Transverse colon (tissue), 4 donors: Measurements from ENCODE around the gene GPR153. TPM values are rescaled to one million over a fixed set of nuclear protein-coding genes. Genes with fewer than 3 reads are reported as not detected.

Source experiments
- DNase-seq: peaks from one replicate; pipeline ENCODE4 v3.0.0-alpha.2; 2019
- H3K27ac ChIP-seq, 4 donors: fragments of 200-600 bp; sonication (generic); 2 replicates each; pipeline ENCODE4 v1.5.1; 2016 to 2018; ENCODE audit warnings: inconsistent platforms in 4 of 4
- H3K27me3 ChIP-seq: fragments of 200-600 bp; sonication (generic); 2 replicates; pipeline ENCODE4 v1.5.1; 2017; ENCODE audit warnings: inconsistent platforms
- H3K36me3 ChIP-seq, 4 donors: fragments of 200-600 bp; sonication (generic); 2 replicates each; pipeline ENCODE4 v1.5.1; 2017 to 2019; ENCODE audit warnings: inconsistent platforms in 4 of 4
- H3K4me1 ChIP-seq, 4 donors: fragments of 200-600 bp; sonication (generic); 2 replicates each; pipeline ENCODE4 v1.5.1; 2017 to 2020; ENCODE audit warnings: inconsistent platforms in 4 of 4
- H3K4me3 ChIP-seq, 4 donors: fragments of 200-600 bp; sonication (generic); 1 replicate in 1 of 4; 2 replicates in 3 of 4; pipeline versions ENCODE4 v1.5.1 to v1.6.1; 2017 to 2019; ENCODE audit warnings: inconsistent platforms in 4 of 4
- H3K9me3 ChIP-seq, 2 donors: fragments of 200-600 bp; sonication (generic); 2 replicates each; pipeline ENCODE4 v1.5.1; 2017 to 2019; ENCODE audit warnings: inconsistent platforms in 2 of 2
- EP300 ChIP-seq: sonication (generic); formaldehyde crosslinking; IDR thresholded peaks from one replicate; pipeline ENCODE4 v1.6.1; 2017; ENCODE audit warnings: antibody characterized with exemption, low read depth
- POLR2A ChIP-seq: fragments of 450-650 bp; IDR thresholded peaks from one replicate; pipeline ENCODE4 v1.6.1; 2016; ENCODE audit warnings: antibody characterized with exemption, mild to moderate bottlenecking, moderate library complexity
- POLR2AphosphoS5 ChIP-seq, 3 donors: sonication (generic); formaldehyde crosslinking; IDR thresholded peaks; one replicate each; pipeline ENCODE4 v1.6.1; 2016; ENCODE audit warnings: antibody characterized with exemption in 3 of 3
- WGBS, 2 donors: methylation state at CpG; one replicate each; pipeline ENCODE4 v1.1.5; 2018; ENCODE audit warnings: low coverage in 1 of 2; 5-methylcytosine and 5-hydroxymethylcytosine counted together
- in situ Hi-C, 4 donors: fragments of 200-750 bp; cut with MboI; loops; one replicate each; pipeline versions ENCODE4 v1.15.0 to v1.15.1; 2017; ENCODE audit warnings: low sequenced_read_pairs in 3 of 4, low pct_ligation_motif_present in 1 of 4, low pct_unique_long_range_greater_than_20kb in 1 of 4
- intact Hi-C: fragments of 100-400 bp; cut with DNase I; formaldehyde crosslinking; loops from one replicate; pipeline ENCODE4 v1.15.1; 2023; ENCODE audit warnings: low total_unique reads
- total RNA-seq, 4 donors: library from RNA; depleted of rRNA; stranded (reverse); fragments of >200 nt; gene quantifications; one replicate each; pipeline ENCODE4 v1.1.0, GENCODE V29; 2016
- TF ChIP-seq, protein P1 (sequence below), 5 experiments: fragments of 200-600 bp in 3 of 5; fragments of 450-650 bp in 2 of 5; sonication (generic) in 3 of 5; IDR thresholded peaks; 1 replicate in 2 of 5; 2 replicates in 3 of 5; pipeline ENCODE4 v1.5.1; 2016 to 2017; ENCODE audit warnings: antibody characterized with exemption in 5 of 5, inconsistent platforms in 3 of 5, mild to moderate bottlenecking in 2 of 5, moderate library complexity in 1 of 5

GPR153 gene
- total RNA-seq, 4 donors from 2014 or later = 15.6 to 38.2 (median 27.8) TPM

DNA sequence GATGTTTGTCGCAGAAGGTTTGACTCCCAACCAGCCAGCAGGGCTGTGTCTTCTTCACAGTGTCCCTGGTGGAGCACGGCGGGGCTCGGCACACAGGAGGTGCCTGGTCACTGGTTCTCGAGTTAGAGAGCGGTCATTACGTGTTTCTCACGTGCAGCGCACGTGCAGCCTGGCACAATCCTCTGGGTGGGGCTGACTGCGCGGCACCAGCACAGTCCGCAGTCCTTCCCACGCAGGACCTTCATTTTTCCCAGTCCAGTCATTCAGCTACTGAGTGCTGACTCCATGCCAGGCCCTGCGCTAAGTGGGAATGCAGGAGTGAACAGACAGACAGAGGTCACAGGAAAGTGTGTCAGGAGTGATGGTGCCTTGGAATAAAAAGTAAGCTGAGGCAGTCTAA lies 46.2 kb upstream of the GPR153 start:
- Histone ChIP-seq H3K4me1 (no peaks in the 10 kb centered on the region), H3K9me3 (no peaks in the 10 kb centered on the region), H3K36me3 (no peaks in the 10 kb centered on the region), H3K27ac (no peak overlapping the region), H3K27me3 (no peaks in the 10 kb centered on the region), H3K4me3 (no peak overlapping the region)
- intact Hi-C loops (no loop called here), in situ Hi-C loops (no loop called here)
- WGBS, 2 donors = 97% methylated on average over 15 of the region's 15 CpGs; no CpG with 5 or more reads in 1 of the 2 donors
- TF ChIP-seq, protein P1, sequence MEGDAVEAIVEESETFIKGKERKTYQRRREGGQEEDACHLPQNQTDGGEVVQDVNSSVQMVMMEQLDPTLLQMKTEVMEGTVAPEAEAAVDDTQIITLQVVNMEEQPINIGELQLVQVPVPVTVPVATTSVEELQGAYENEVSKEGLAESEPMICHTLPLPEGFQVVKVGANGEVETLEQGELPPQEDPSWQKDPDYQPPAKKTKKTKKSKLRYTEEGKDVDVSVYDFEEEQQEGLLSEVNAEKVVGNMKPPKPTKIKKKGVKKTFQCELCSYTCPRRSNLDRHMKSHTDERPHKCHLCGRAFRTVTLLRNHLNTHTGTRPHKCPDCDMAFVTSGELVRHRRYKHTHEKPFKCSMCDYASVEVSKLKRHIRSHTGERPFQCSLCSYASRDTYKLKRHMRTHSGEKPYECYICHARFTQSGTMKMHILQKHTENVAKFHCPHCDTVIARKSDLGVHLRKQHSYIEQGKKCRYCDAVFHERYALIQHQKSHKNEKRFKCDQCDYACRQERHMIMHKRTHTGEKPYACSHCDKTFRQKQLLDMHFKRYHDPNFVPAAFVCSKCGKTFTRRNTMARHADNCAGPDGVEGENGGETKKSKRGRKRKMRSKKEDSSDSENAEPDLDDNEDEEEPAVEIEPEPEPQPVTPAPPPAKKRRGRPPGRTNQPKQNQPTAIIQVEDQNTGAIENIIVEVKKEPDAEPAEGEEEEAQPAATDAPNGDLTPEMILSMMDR (IDR thresholded peaks at IDR 0.05) = no peak
- TF ChIP-seq EP300 = no peak
- TF ChIP-seq POLR2A = no peak
- TF ChIP-seq POLR2AphosphoS5 (IDR thresholded peaks at IDR 0.05) = no peak
- DNase-seq = no peak

- intact Hi-C loops = no loop called here
- peaks cover 0 to 7% (median 3%) of the 10 kb centered on the region in 4 donors for H3K4me1 ChIP-seq
- no peak overlapping the region for H3K27ac ChIP-seq
- 92 to 100% methylated on average over 1 to 15 of the region's 15 CpGs for WGBS, 2 donors
- TF ChIP-seq, protein P1 (IDR thresholded peaks at IDR 0.05) = no peak
- TF ChIP-seq POLR2A (no peak), POLR2AphosphoS5 (IDR thresholded peaks at IDR 0.05) (no peak), EP300 (no peak)
- H3K4me3 ChIP-seq = no peak overlapping the region
- H3K36me3 ChIP-seq = no peaks in the 10 kb centered on the region
- H3K27me3 ChIP-seq = no peaks in the 10 kb centered on the region
- DNase-seq = no peak
- no peaks in the 10 kb centered on the region for H3K9me3 ChIP-seq
- in situ Hi-C loops = no loop called here
These were observed 42.6 kb upstream of the GPR153 start for GRCh38 chr1:6303397-6304012.

DNA sequence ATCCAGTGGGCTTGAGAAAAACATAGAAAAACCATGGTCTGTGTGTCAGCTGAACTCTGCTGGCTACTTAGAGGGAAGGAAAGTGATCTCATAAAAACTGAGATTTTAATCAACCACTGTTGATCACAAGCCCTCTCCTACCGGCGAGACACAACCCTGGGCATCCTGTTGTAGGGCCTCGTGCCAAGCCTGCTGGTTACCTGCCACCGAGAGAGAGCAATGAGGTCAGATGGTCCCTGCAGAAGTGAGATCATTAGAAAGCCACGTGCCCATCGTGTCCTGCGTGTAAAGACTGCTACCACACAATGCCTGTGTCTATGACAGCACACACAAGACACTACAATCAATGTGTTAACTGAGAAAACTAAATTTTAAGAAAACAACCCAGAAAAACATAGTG lies 41.7 kb upstream of the GPR153 start:
- Histone ChIP-seq H3K36me3 (no peaks in the 10 kb centered on the region), H3K9me3 (no peaks in the 10 kb centered on the region), H3K27me3 (no peaks in the 10 kb centered on the region), H3K4me1 (peaks cover 0 to 7% (median 3%) of the 10 kb centered on the region in 4 donors), H3K27ac (no peak overlapping the region), H3K4me3 (no peak overlapping the region)
- DNase-seq = no peak
- 88% methylated on average over 7 of the region's 7 CpGs; no CpG with 5 or more reads in 1 of the 2 donors for WGBS, 2 donors
- TF ChIP-seq POLR2A (no peak), EP300 (no peak), POLR2AphosphoS5 (IDR thresholded peaks at IDR 0.05) (no peak)
- TF ChIP-seq, protein P1 (IDR thresholded peaks at IDR 0.05) = no peak
- intact Hi-C loops = no loop called here
- in situ Hi-C loops = no loop called here

GRCh38 chr1:6301526-6301925 lies 40.6 kb upstream of the GPR153 start:
- Histone ChIP-seq H3K9me3 (no peaks in the 10 kb centered on the region), H3K27me3 (no peaks in the 10 kb centered on the region), H3K4me3 (no peak overlapping the region), H3K36me3 (no peaks in the 10 kb centered on the region), H3K27ac (peak overlapping the region in 2 of 4 donors; percentile 40 to 57), H3K4me1 (peaks cover 0 to 7% (median 3%) of the 10 kb centered on the region in 4 donors)
- no peak for TF ChIP-seq POLR2AphosphoS5 (IDR thresholded peaks at IDR 0.05)
- TF ChIP-seq EP300 = no peak
- no peak for TF ChIP-seq POLR2A
- TF ChIP-seq, protein P1 (IDR thresholded peaks at IDR 0.05) = no peak
- 80 to 83% methylated on average over 1 to 8 of the region's 8 CpGs for WGBS, 2 donors
- DNase-seq = no peak
- in situ Hi-C loops (no loop called here), intact Hi-C loops (no loop called here)
